NK-92 (cell line): ENCODE data around the gene CYP4V2.

Experiments used
- DNase-seq: peaks from one replicate; lab custom pipeline; 2025; ENCODE audit not compliant: unreplicated experiment; lab: John Stamatoyannopoulos, UW

The CYP4V2 gene

DNA sequence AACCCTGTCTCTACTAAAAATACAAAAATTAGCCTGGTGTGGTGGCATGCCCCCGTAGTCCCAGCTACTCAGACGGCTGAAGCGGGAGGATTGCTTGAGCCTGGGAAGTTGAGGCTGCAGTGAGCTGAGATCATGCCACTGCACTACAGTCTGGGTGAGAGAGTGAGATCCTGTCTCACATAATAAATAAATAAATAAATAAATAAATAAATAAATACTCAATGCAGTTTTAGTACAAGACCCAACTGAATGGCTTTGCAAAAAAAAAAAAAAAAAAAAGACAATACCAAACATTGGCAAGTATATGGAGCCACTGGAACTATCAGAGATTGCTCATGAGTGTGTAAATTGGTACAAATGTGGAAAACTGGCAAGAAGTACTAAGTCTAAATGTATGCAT is 3.3 kb upstream of the CYP4V2 start:
- DNase-seq, result no peak

DNA sequence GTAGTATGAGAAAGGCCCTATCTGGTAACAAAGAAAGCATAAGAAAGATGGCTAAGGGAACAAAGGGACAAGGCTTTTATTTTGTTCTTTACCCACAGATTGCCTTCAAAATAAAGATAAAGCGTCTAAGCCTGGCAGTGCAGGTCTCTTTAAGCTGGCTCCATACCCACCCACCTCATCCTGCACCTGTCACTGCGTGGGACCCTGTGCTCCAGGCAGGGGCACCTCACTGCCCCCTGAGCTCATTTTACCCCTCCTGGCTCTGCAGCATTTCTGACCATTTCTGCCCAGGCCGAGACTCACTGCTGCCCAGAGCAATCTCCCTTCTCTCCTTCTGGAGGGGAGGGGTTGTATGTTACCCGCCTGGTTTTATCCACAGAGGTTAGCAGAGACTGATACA is 1.7 kb upstream of the CYP4V2 start:
- no peak for DNase-seq

GRCh38 chr4:186190581-186191199 is 677 bp upstream of the CYP4V2 start:
- no peak for DNase-seq

GRCh38 chr4:186192066-186192612 is 772 bp downstream of the CYP4V2 start:
- DNase-seq, result no peak

GRCh38 chr4:186193851-186194250 is 2.5 kb downstream of the CYP4V2 start:
- no peak for DNase-seq

DNA sequence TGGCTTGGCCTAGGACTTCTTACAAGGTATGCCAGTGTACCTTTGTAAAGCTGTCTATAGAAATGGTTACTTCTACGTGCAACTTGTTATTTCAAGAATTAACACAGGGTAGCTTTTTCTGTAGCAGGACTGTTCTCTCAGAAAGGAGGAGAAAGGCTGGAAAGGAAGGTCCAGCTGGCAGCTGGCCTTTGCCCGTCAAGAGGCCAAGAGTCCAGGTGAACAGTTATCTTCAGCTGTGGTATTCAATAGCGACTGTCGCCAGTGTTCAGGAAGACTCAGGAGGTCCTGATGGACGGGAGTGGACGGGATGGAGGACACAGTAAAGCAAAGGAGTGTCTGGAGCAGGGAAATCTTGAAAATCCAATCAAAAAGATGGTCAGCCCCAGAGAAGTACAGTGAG is 4.7 kb downstream of the CYP4V2 start:
- DNase-seq, result no peak

- DNase-seq, result no peak
Measured at GRCh38 chr4:186200516-186200915, 9.1 kb downstream of the CYP4V2 start.

DNA sequence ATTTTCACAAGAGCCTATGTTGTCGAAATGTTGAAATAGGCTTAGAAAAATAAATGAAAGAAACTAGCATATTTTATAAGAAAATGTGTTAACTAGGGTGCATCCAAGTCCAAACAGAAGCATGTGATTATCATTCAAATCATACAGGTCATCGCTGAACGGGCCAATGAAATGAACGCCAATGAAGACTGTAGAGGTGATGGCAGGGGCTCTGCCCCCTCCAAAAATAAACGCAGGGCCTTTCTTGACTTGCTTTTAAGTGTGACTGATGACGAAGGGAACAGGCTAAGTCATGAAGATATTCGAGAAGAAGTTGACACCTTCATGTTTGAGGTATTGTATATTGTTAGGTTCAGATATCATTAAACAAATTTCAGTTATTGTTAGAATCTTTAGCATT is 9.6 kb downstream of the CYP4V2 start:
- DNase-seq, result no peak

- DNase-seq, result no peak
Measured at GRCh38 chr4:186201535-186202230, 10.3 kb downstream of the CYP4V2 start.

DNA sequence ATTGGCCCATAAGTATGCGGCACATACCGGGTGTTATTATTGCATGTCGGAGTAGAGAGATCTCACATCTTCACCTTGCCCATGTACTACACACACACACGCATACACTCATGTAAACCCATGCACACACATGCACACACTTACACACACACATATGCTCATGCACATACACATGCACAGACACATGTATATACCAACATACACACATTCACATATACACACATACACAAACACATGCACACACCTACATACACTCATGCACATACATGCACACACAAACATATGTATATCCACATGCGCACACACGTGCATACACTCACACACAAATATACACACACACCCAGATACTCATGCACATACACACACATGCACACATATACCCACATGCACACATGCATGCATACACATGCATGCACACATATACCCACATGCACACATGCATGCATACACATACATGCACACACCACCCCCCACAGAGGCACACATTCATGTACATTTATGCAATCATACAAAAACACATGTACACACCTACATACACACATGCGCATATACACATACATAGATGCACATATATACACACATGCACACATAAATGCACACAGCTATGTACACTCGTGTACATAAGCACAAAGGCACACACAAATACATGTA is 11.2 kb downstream of the CYP4V2 start:
- DNase-seq, result no peak

DNA sequence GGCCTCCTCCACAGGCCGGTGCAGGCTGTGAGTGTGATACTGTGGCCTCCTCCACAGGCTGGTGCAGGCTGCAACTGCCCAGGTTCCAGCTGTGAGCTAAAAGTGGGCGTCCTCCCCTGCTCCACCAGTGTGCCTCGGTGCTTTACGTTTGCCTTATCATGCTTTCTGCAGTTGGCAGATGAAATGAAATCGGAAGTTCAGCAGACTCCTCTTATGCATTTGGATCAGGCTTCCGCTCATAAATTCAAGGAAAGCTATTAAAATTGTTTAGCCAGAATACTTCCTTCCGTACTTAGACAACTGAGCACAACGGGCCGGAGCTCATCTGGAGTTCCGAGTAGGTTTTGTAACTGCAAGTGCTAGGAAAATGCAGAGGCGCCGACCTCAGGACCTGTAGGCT is 12.0 kb downstream of the CYP4V2 start:
- DNase-seq, result no peak

DNA sequence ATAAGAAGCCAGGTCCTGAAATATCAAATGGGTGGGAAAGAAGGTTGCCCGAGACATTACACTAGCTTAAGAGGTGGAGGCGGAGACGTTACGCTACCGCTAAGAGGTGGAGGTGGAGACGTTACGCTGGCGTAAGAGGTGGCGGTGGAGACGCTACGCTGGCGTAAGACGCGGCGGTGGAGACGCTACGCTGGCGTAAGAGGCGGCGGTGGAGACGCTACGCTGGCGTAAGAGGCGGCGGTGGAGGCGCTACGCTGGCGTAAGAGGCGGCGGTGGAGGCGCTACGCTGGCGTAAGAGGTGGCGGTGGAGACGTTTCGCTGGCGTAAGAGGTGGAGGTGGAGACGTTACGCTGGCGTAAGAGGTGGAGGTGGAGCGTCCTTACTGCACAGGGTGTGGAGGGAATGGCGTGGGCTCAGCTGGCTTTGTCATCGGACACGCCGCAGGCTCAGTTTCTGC is 12.8 kb downstream of the CYP4V2 start:
- DNase-seq, result no peak

DNA sequence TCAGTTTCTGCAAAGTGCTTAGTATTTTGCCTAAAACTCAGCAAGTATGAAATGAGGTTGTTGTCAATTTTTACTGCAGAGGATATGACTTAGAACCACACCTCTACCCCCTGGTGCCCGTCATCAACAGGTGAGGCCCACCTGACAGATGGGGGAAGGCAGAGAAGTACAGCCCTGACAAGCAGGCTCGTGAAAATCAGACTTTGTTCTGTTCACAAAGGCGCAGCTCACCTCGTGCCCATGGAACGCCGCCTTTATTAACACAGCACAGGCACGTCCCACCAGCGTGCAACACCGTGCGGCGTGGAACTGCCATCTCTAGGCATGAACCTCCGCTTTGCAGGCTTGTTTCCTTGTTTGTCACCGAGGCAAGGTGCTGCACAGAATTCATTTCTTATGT is 13.3 kb downstream of the CYP4V2 start:
- DNase-seq, result no peak

DNA sequence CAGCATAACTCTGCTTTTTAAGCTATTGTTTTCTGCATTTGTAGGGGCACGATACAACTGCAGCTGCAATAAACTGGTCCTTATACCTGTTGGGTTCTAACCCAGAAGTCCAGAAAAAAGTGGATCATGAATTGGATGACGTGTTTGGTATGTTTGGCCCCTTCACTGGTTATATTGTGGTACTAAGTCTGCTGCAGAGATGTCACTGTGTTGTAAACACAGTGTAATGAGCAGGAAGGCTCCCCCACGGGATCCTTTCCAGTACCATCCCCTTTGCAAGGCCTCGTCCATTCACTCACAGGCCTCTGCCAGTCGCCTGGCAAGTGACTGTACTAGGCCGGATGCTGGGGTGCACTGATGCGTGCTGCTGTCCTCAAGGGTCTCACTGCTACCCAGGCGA is 13.8 kb downstream of the CYP4V2 start:
- no peak for DNase-seq

GRCh38 chr4:186216465-186217024 is 25.2 kb downstream of the CYP4V2 start:
- no peak for DNase-seq

- no peak for DNase-seq
Measured at GRCh38 chr4:186217733-186218293, 26.4 kb downstream of the CYP4V2 start.

DNA sequence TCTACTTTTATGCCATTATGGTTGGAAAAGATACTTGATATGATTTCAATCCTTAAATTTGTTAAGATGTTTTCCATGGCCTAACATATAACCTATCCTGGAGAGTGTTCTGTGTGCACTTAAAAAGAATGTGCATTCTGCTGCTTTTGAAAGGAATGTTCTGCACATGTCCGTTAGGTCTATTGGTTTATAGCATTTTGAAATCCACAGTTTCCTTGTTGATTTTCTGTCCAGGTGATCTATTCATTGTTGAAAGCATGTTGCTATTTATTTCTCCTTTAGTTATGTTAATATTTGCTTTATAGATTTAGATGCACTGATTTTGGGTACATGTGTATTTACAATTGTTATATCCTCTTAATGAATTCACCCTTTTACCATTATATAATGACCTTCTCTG is 30.3 kb downstream of the CYP4V2 start:
- DNase-seq, result no peak

GRCh38 chr4:186225848-186226247 is 34.5 kb downstream of the CYP4V2 start:
- no peak for DNase-seq

GRCh38 chr4:186226521-186227189 is 35.3 kb downstream of the CYP4V2 start:
- no peak for DNase-seq

GRCh38 chr4:186227221-186227620 is 35.9 kb downstream of the CYP4V2 start, which contains the start of gene KLKB1:
Gene KLKB1, plus strand, starts transcription at chr4:186227507. Its CDS starts 689 bp downstream, at chr4:186228196.
- no peak for DNase-seq
